IMR-90 (cell line): Measurements from ENCODE around the gene MGST1. TPM values are rescaled to one million over a fixed set of nuclear protein-coding genes. Genes with fewer than 3 reads are reported as not detected.

Experiments used
- ATAC-seq: fragments of 200-7000 bp; cut with Tn5 transposase; 2 replicates; pipeline ENCODE4 v1.9.1; 2020; ENCODE audit warnings: low read depth, mild to moderate bottlenecking, moderate library complexity
- BruUV-seq: library from RNA; stranded (reverse); fragments of 400-500 nt; replicated peaks from 2 replicates; lab custom pipeline; 2021; lab: Mats Ljungman, UMichigan
- CTCF ChIA-PET: fragments of 300-600 bp; formaldehyde crosslinking; extraction: SDS; loops from one replicate; lab custom pipeline; 2021; ENCODE audit warnings: antibody characterized with exemption; lab: Yijun Ruan, JAX
- POLR2A ChIA-PET: fragments of 300-600 bp; sonication (Branson Sonifier 250); formaldehyde crosslinking; loops from one replicate; lab custom pipeline; 2022; ENCODE audit warnings: antibody characterized with exemption; ENCODE audit not compliant: unreplicated experiment; lab: Charles Lee
- DNase-seq: peaks from one replicate; pipeline ENCODE4 v3.0.0; 2013
- H2AFZ ChIP-seq: replicated peaks from 2 replicates; pipeline ENCODE3; 2013; ENCODE audit warnings: low read length, mild to moderate bottlenecking; ENCODE audit not compliant: poor library complexity
- H2AK5ac ChIP-seq: 2 replicates; pipeline ENCODE4 v1.6.1; 2013; ENCODE audit warnings: low read depth, low read length, inconsistent platforms
- H2AK9ac ChIP-seq: replicated peaks from 2 replicates; pipeline ENCODE3; 2013; ENCODE audit warnings: mild to moderate bottlenecking, low read depth, low read length, moderate library complexity; ENCODE audit not compliant: poor library complexity
- H2BK120ac ChIP-seq: 2 replicates; pipeline ENCODE4 v1.6.1; 2013; ENCODE audit warnings: low read depth, low read length, inconsistent platforms
- H2BK15ac ChIP-seq: 3 replicates; pipeline ENCODE4 v1.6.1; 2013; ENCODE audit warnings: low read depth, low read length, inconsistent platforms
- H2BK20ac ChIP-seq: 2 replicates; pipeline ENCODE4 v1.6.1; 2013; ENCODE audit warnings: low read depth, mild to moderate bottlenecking, inconsistent platforms, low read length, moderate library complexity
- H2BK5ac ChIP-seq: 2 replicates; pipeline ENCODE4 v1.6.1; 2013; ENCODE audit warnings: mild to moderate bottlenecking, low read depth, low read length, inconsistent platforms; ENCODE audit not compliant: poor library complexity, severe bottlenecking
- H3K14ac ChIP-seq: replicated peaks from 2 replicates; pipeline ENCODE4 v1.6.1; 2013; ENCODE audit warnings: low read depth, low read length, inconsistent platforms
- H3K18ac ChIP-seq: 2 replicates; pipeline ENCODE4 v1.6.1; 2013; ENCODE audit warnings: low read depth, low read length, control low read depth
- H3K23ac ChIP-seq: 2 replicates; pipeline ENCODE4 v1.6.1; 2013; ENCODE audit warnings: low read depth, low read length, inconsistent platforms
- H3K27ac ChIP-seq: 2 replicates; pipeline ENCODE4 v1.5.1; 2013; ENCODE audit warnings: mild to moderate bottlenecking, control low read depth, low read length; ENCODE audit not compliant: insufficient read depth
- H3K27me3 ChIP-seq: 2 replicates; pipeline ENCODE4 v1.6.1; 2013; ENCODE audit warnings: low read length; ENCODE audit not compliant: control insufficient read depth, insufficient read depth
- H3K36me3 ChIP-seq: 2 replicates; pipeline ENCODE4 v1.6.1; 2013; ENCODE audit warnings: low read length, mixed read lengths; ENCODE audit not compliant: control insufficient read depth, insufficient read depth
- H3K4ac ChIP-seq: 2 replicates; pipeline ENCODE4 v1.6.1; 2013; ENCODE audit warnings: low read depth, low read length, inconsistent platforms
- H3K4me1 ChIP-seq: 2 replicates; pipeline ENCODE4 v1.6.1; 2013; ENCODE audit warnings: low read length, mixed read lengths; ENCODE audit not compliant: control insufficient read depth, insufficient read depth
- H3K4me2 ChIP-seq: 2 replicates; pipeline ENCODE4 v1.6.1; 2013; ENCODE audit warnings: low read depth, mild to moderate bottlenecking, control low read depth, low read length, moderate library complexity
- H3K4me3 ChIP-seq: 2 replicates; pipeline ENCODE4 v1.5.1; 2013; ENCODE audit warnings: low read depth, mild to moderate bottlenecking, control low read depth, low read length, moderate library complexity; ENCODE audit not compliant: insufficient read depth
- H3K56ac ChIP-seq: 2 replicates; pipeline ENCODE4 v1.6.1; 2013; ENCODE audit warnings: low read length, inconsistent platforms; ENCODE audit not compliant: insufficient read depth; ENCODE audit errors: extremely low read depth
- H3K79me1 ChIP-seq, 2 experiments: 2 replicates each; pipeline ENCODE4 v1.6.1; 2013; ENCODE audit warnings: low read length in 2 of 2, inconsistent platforms in 1 of 2, low read depth in 1 of 2
- H3K9ac ChIP-seq: 2 replicates; pipeline ENCODE4 v1.6.1; 2013; ENCODE audit warnings: low read depth, low read length, control low read depth
- H3K9me1 ChIP-seq: 2 replicates; pipeline ENCODE4 v1.6.1; 2013; ENCODE audit warnings: low read length, inconsistent platforms; ENCODE audit not compliant: insufficient read depth
- H3K9me3 ChIP-seq: 2 replicates; pipeline ENCODE4 v1.6.1; 2013; ENCODE audit warnings: low read length; ENCODE audit not compliant: control insufficient read depth, insufficient read depth
- H4K20me1 ChIP-seq: 2 replicates; pipeline ENCODE4 v1.6.1; 2013; ENCODE audit warnings: low read length, inconsistent platforms; ENCODE audit not compliant: insufficient read depth
- H4K5ac ChIP-seq: 2 replicates; pipeline ENCODE4 v1.6.1; 2013; ENCODE audit warnings: mild to moderate bottlenecking, low read depth, low read length, control low read depth
- H4K8ac ChIP-seq, 2 experiments: 2 replicates each; pipeline ENCODE4 v1.6.1; 2013; ENCODE audit warnings: low read depth in 2 of 2, low read length in 2 of 2, control low read depth in 1 of 2, inconsistent platforms in 1 of 2
- H4K91ac ChIP-seq: 2 replicates; pipeline ENCODE4 v1.6.1; 2013; ENCODE audit warnings: low read depth, low read length, inconsistent platforms; ENCODE audit not compliant: insufficient read depth
- BHLHE40 ChIP-seq: fragments of 150-350 bp; IDR thresholded peaks from 2 replicates; pipeline ENCODE4 v1.6.1; 2016; ENCODE audit warnings: mild to moderate bottlenecking, low read depth, low read length
- CEBPB ChIP-seq: IDR thresholded peaks from 2 replicates; pipeline ENCODE4 v1.6.1; 2012; ENCODE audit warnings: low read depth, low read length, improper control_type of control experiment
- CHD1 ChIP-seq: IDR thresholded peaks from 2 replicates; pipeline ENCODE4 v1.6.1; 2012; ENCODE audit warnings: low read depth, low read length, improper control_type of control experiment
- FOS ChIP-seq: fragments of 150-350 bp; IDR thresholded peaks from 2 replicates; pipeline ENCODE4 v1.6.1; 2016; ENCODE audit warnings: low read depth, low read length
- MAFK ChIP-seq: IDR thresholded peaks from 2 replicates; pipeline ENCODE4 v1.6.1; 2012; ENCODE audit warnings: low read depth, low read length, improper control_type of control experiment
- MAZ ChIP-seq: IDR thresholded peaks from 2 replicates; pipeline ENCODE4 v1.6.1; 2012; ENCODE audit warnings: low read depth, mild to moderate bottlenecking, low read length, improper control_type of control experiment, moderate library complexity, borderline replicate concordance
- MXI1 ChIP-seq: IDR thresholded peaks from 2 replicates; pipeline ENCODE4 v1.6.1; 2012; ENCODE audit warnings: low read depth, mild to moderate bottlenecking, low read length, moderate library complexity, borderline replicate concordance
- NFE2L2 ChIP-seq: fragments of 150-350 bp; IDR thresholded peaks from 2 replicates; pipeline ENCODE4 v1.6.1; 2016; ENCODE audit warnings: low read depth, mild to moderate bottlenecking, low read length
- POLR2A ChIP-seq: IDR thresholded peaks from 2 replicates; pipeline ENCODE4 v1.6.1; 2012; ENCODE audit warnings: mild to moderate bottlenecking, low read depth, low read length
- RAD21 ChIP-seq: IDR thresholded peaks from 2 replicates; pipeline ENCODE4 v1.6.1; 2012; ENCODE audit warnings: low read length, improper control_type of control experiment
- RCOR1 ChIP-seq: IDR thresholded peaks from 2 replicates; pipeline ENCODE4 v1.6.1; 2012; ENCODE audit warnings: mild to moderate bottlenecking, low read length, improper control_type of control experiment; ENCODE audit not compliant: insufficient replicate concordance
- RFX5 ChIP-seq: IDR thresholded peaks from 2 replicates; pipeline ENCODE4 v1.8.0; 2012; ENCODE audit warnings: low read depth, mild to moderate bottlenecking, low read length, moderate library complexity
- SMC3 ChIP-seq: fragments of 150-350 bp; IDR thresholded peaks from 2 replicates; pipeline ENCODE4 v1.6.1; 2016; ENCODE audit warnings: low read depth, mild to moderate bottlenecking, antibody characterized with exemption, low read length, moderate library complexity
- WGBS, 2 experiments: methylation state at CpG; one replicate each; pipeline versions ENCODE4 v1.1.5 to v1.1.7; 2013; ENCODE audit warnings: missing lambda C conversion rate in 2 of 2; ENCODE audit not compliant: insufficient read length in 1 of 2; ENCODE audit errors: extremely low coverage in 2 of 2; 5-methylcytosine and 5-hydroxymethylcytosine counted together
- dilution Hi-C: fragments of 300-500 bp; cut with HindIII; formaldehyde crosslinking; loops from one replicate; pipeline ENCODE4 v1.14.3; 2018; ENCODE audit warnings: low sequenced_read_pairs; ENCODE audit not compliant: unreplicated experiment
- in situ Hi-C: fragments of 300-500 bp; cut with MboI; formaldehyde crosslinking; loops from 3 replicates; pipeline ENCODE4 v1.14.3; 2019; ENCODE audit warnings: low sequenced_read_pairs, inconsistent platforms, mixed read lengths
- intact Hi-C: fragments of 100-400 bp; cut with micrococcal nuclease; formaldehyde crosslinking; loops from 2 replicates; pipeline ENCODE4 v1.10.0; 2022
- polyA plus RNA-seq, 3 experiments: library from polyadenylated mRNA; depleted of rRNA; stranded (reverse); fragments of >200 nt; gene quantifications; 2 replicates each; pipeline ENCODE4 v1.2.3, GENCODE V29; 2012; ENCODE audit warnings: low replicate concordance in 1 of 3
- total RNA-seq: library from RNA; depleted of rRNA; stranded (reverse); fragments of >200 nt; gene quantifications from 2 replicates; pipeline ENCODE4 v1.2.3, GENCODE V29; 2012
- TF ChIP-seq, protein P1 (sequence below): fragments of 150-350 bp; IDR thresholded peaks from 2 replicates; pipeline ENCODE4 v1.6.1; 2016; ENCODE audit warnings: low read depth, mild to moderate bottlenecking, low read length, moderate library complexity, borderline replicate concordance
- TF ChIP-seq, protein P2 (sequence below): conservative IDR thresholded peaks from 2 replicates; pipeline ENCODE4 v1.5.1; 2012; ENCODE audit warnings: mild to moderate bottlenecking, low read depth, low read length, improper control_type of control experiment
- TF ChIP-seq, protein P3 (sequence below): fragments of 150-350 bp; IDR thresholded peaks from 2 replicates; pipeline ENCODE4 v1.6.1; 2017; ENCODE audit warnings: mild to moderate bottlenecking, antibody characterized with exemption, low read length, low read depth

Gene MGST1
- total and polyA plus RNA-seq, 2 of the 4 experiments (the other 2 are of a cell fraction): 105 to 280 TPM

DNA sequence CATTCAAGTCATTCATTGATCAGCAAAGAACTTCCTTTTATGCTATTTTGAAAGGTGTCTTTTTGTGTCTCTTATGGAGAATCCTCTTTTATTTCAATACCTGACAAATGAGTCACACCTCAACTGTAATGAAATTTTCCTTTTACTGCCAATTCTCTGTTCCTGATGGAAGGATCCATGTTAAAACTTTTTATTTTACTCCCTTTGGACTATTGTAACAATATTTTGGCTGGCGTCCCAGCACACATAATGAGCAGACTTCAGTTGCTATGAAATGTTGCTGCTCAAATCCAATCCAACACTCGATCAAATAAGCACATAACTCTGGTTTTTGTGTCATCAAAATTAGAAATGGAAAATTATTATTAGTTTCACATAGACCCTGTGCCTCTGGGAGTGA is 48.0 kb upstream of the MGST1 start:
- Histone ChIP-seq H4K20me1 (no peaks in the 10 kb centered on the region), H3K4me1 (no peaks in the 10 kb centered on the region), H2AFZ (no peak overlapping the region), H2AK9ac (no peak overlapping the region), H3K9me3 (no peaks in the 10 kb centered on the region), H3K9me1 (no peaks in the 10 kb centered on the region), H2BK20ac (no peak overlapping the region), H3K14ac (no peak overlapping the region), H2BK120ac (no peak overlapping the region), H3K4me3 (no peak overlapping the region), H2BK15ac (no peak overlapping the region), H3K18ac (no peak overlapping the region), H3K36me3 (no peaks in the 10 kb centered on the region), H4K91ac (no peak overlapping the region), H3K23ac (no peak overlapping the region), H3K27ac (no peak overlapping the region), H3K4ac (no peak overlapping the region), H2BK5ac (no peak overlapping the region), H3K9ac (no peak overlapping the region), H3K56ac (no peak overlapping the region), H4K8ac (no peak overlapping the region), H3K79me1 (no peaks in the 10 kb centered on the region), H4K5ac (no peak overlapping the region), H3K27me3 (no peaks in the 10 kb centered on the region; the same call in 1 of the 2 replicates), H3K4me2 (no peak overlapping the region), H2AK5ac (no peak overlapping the region)
- TF ChIP-seq, protein P1, sequence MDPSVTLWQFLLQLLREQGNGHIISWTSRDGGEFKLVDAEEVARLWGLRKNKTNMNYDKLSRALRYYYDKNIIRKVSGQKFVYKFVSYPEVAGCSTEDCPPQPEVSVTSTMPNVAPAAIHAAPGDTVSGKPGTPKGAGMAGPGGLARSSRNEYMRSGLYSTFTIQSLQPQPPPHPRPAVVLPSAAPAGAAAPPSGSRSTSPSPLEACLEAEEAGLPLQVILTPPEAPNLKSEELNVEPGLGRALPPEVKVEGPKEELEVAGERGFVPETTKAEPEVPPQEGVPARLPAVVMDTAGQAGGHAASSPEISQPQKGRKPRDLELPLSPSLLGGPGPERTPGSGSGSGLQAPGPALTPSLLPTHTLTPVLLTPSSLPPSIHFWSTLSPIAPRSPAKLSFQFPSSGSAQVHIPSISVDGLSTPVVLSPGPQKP: no peak
- TF ChIP-seq BHLHE40 (no peak), CHD1 (no peak), MXI1 (no peak), POLR2A (no peak), NFE2L2 (no peak), MAFK (no peak), FOS (no peak), RAD21 (no peak), RCOR1 (no peak), MAZ (no peak), CEBPB (no peak), SMC3 (no peak), RFX5 (no peak)
- TF ChIP-seq, protein P2, sequence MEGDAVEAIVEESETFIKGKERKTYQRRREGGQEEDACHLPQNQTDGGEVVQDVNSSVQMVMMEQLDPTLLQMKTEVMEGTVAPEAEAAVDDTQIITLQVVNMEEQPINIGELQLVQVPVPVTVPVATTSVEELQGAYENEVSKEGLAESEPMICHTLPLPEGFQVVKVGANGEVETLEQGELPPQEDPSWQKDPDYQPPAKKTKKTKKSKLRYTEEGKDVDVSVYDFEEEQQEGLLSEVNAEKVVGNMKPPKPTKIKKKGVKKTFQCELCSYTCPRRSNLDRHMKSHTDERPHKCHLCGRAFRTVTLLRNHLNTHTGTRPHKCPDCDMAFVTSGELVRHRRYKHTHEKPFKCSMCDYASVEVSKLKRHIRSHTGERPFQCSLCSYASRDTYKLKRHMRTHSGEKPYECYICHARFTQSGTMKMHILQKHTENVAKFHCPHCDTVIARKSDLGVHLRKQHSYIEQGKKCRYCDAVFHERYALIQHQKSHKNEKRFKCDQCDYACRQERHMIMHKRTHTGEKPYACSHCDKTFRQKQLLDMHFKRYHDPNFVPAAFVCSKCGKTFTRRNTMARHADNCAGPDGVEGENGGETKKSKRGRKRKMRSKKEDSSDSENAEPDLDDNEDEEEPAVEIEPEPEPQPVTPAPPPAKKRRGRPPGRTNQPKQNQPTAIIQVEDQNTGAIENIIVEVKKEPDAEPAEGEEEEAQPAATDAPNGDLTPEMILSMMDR: no peak
- TF ChIP-seq, protein P3, sequence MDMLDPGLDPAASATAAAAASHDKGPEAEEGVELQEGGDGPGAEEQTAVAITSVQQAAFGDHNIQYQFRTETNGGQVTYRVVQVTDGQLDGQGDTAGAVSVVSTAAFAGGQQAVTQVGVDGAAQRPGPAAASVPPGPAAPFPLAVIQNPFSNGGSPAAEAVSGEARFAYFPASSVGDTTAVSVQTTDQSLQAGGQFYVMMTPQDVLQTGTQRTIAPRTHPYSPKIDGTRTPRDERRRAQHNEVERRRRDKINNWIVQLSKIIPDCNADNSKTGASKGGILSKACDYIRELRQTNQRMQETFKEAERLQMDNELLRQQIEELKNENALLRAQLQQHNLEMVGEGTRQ: no peak
- no CpG with 5 or more reads among the region's 2 CpGs for WGBS, 2 experiments
- intact Hi-C loops: no loop called here
- in situ Hi-C loops: no loop called here
- ChIA-PET POLR2A (no interaction called here), CTCF (no interaction called here)
- DNase-seq: peak; percentile 1
- no TSS peak for BruUV-seq
- ATAC-seq: no peak
- dilution Hi-C loops: no loop called here
